22Rv1 (cell line): ENCODE data around the gene TCEAL8.

Experiments
- ZFX ChIP-seq: fragments of 450-650 bp; IDR thresholded peaks from 2 replicates; pipeline ENCODE4 v1.6.1; 2017; ENCODE audit warnings: antibody characterized with exemption, borderline replicate concordance
- TF ChIP-seq, protein P1 (sequence below): fragments of 450-650 bp; IDR thresholded peaks from 2 replicates; pipeline ENCODE4 v1.5.1; 2017; ENCODE audit warnings: mild to moderate bottlenecking

DNA sequence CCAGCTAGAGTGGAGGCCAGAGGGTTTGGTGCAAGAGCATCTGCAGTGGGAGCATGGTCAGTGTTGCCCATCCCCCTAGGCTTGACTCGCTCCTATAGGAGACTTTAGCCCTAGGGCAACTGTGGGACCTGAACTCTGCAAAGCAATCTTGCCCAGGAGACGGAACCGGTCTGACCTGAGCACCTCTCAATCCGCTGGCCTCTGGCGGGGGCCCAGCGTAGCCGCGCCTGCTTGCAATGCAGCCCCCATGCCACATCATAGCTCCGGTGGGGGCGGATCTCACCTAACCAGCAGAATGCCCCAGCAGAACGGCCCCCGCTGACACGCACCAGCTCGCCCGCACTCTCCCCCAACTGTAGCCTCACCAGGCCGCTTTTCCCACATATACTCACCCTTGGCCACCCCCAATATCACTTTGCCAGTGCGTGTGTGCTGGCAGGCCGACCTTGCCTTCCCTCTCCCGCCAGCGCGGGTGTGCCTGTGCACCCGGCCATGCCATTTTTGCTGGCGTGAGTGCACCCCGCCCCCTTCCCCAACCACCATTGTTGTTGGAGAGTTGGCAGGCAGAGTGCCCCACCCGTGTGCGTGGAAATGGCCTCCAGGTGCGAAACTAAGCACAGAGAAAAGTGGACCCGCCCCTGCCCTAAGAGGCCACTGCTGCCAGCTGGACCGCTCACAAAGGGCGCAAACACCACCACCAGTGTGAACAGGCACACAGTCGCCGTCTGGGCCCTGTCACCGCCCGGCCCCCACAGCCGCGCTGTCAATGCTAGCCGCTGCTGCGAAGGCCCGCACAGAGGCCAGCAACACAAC is 34.2 kb downstream of the TCEAL8 start:
- TF ChIP-seq, protein P1, sequence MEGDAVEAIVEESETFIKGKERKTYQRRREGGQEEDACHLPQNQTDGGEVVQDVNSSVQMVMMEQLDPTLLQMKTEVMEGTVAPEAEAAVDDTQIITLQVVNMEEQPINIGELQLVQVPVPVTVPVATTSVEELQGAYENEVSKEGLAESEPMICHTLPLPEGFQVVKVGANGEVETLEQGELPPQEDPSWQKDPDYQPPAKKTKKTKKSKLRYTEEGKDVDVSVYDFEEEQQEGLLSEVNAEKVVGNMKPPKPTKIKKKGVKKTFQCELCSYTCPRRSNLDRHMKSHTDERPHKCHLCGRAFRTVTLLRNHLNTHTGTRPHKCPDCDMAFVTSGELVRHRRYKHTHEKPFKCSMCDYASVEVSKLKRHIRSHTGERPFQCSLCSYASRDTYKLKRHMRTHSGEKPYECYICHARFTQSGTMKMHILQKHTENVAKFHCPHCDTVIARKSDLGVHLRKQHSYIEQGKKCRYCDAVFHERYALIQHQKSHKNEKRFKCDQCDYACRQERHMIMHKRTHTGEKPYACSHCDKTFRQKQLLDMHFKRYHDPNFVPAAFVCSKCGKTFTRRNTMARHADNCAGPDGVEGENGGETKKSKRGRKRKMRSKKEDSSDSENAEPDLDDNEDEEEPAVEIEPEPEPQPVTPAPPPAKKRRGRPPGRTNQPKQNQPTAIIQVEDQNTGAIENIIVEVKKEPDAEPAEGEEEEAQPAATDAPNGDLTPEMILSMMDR, result no peak
- TF ChIP-seq ZFX, result no peak
